ENCODE measurements around the gene EXOC3L4. TPM values are rescaled to one million over a fixed set of nuclear protein-coding genes. Genes with fewer than 3 reads are reported as not detected.
A peak's percentile ranks its signal among the peaks of the same experiment; 100 is the strongest.
"Not testable (repeated sequence)": the region's sequence is repeated elsewhere in the genome, so short reads cannot be mapped to it uniquely, and the experiment has no call there.

Gene EXOC3L4
- total and polyA plus RNA-seq, 2 experiments from 2014 or later, result not detected

GRCh38 chr14:103113303-103113702, 18.8 kb downstream of the EXOC3L4 start:
- Histone ChIP-seq H3K27ac (no peak overlapping the region), H3K27me3 (replicated peaks; ENCODE audit: insufficient read depth) (no peaks in the 10 kb centered on the region), H3K4me3 (no peak overlapping the region), H3F3A (ENCODE audit: insufficient read depth) (no peaks in the 10 kb centered on the region), H3K9ac (no peak overlapping the region), H4K20me1 (ENCODE audit: insufficient read depth) (no peaks in the 10 kb centered on the region), H3K4me2 (ENCODE audit: unreplicated experiment) (no peak overlapping the region), H3K9me2 (ENCODE audit: insufficient read depth) (no peaks in the 10 kb centered on the region), H3K79me2 (ENCODE audit: insufficient read depth) (no peaks in the 10 kb centered on the region), H2AFZ (no peak overlapping the region), H3K36me3 (ENCODE audit: low read depth) (no peaks in the 10 kb centered on the region), H3K9me3 (ENCODE audit: low read depth) (no peaks in the 10 kb centered on the region), H3K4me1 (ENCODE audit: insufficient read depth) (no peaks in the 10 kb centered on the region)
- TF ChIP-seq EZH2 (IDR thresholded peaks at IDR 0.05; ENCODE audit: insufficient read depth, poor library complexity, severe bottlenecking) (no peak), EZH2phosphoT487 (IDR thresholded peaks at IDR 0.05; ENCODE audit: insufficient read depth, low read depth) (no peak)
- DNase-seq, result no peak
- WGBS, 2 experiments (ENCODE audit: low coverage in 1 of 2, low lambda C conversion rate in 2 of 2, missing lambda C conversion rate in 2 of 2), result 86 to 96% methylated on average over 5 of the region's 5 CpGs
- in situ Hi-C loops (cut with MboI), result no loop called here

DNA sequence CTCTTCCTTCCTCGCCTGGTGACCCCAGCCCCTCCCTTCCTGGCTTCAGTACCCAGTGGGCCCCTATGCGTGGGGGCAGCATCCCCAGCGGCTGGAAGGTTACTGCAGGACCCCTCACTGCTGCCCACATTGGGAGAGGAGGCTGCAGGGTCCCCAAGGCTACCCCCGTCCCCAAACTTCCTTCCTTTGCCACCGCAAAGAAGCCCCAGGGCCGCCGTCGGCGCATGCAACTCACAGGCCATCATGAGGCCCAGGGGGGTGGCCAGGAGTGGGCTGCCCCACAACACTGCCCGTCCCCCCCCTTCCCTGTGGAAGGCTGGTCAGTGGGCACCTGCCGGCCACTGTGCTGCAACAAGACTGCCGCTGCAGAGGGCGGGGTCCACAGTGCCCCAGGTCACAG, 19.2 kb downstream of the EXOC3L4 start:
- no peaks in the 10 kb centered on the region for H3K27me3 ChIP-seq (replicated peaks; ENCODE audit: insufficient read depth)
- H3K9me3 ChIP-seq (ENCODE audit: low read depth), result no peaks in the 10 kb centered on the region
- H3K4me1 ChIP-seq (ENCODE audit: insufficient read depth), result no peaks in the 10 kb centered on the region
- H3K4me3 ChIP-seq, result no peak overlapping the region
- H3K9ac ChIP-seq, result no peak overlapping the region
- TF ChIP-seq EZH2phosphoT487 (IDR thresholded peaks at IDR 0.05; ENCODE audit: insufficient read depth, low read depth) (no peak), EZH2 (IDR thresholded peaks at IDR 0.05; ENCODE audit: insufficient read depth, poor library complexity, severe bottlenecking) (no peak)
- no peak overlapping the region for H3K4me2 ChIP-seq (ENCODE audit: unreplicated experiment)
- no peaks in the 10 kb centered on the region for H3F3A ChIP-seq (ENCODE audit: insufficient read depth)
- no peaks in the 10 kb centered on the region for H3K9me2 ChIP-seq (ENCODE audit: insufficient read depth)
- H4K20me1 ChIP-seq (ENCODE audit: insufficient read depth), result no peaks in the 10 kb centered on the region
- H3K27ac ChIP-seq, result no peak overlapping the region
- H3K36me3 ChIP-seq (ENCODE audit: low read depth), result no peaks in the 10 kb centered on the region
- no peaks in the 10 kb centered on the region for H3K79me2 ChIP-seq (ENCODE audit: insufficient read depth)
- in situ Hi-C loops (cut with MboI), result no loop called here
- 96 to 97% methylated on average over 7 to 12 of the region's 13 CpGs for WGBS, 2 experiments (ENCODE audit: low coverage in 1 of 2, low lambda C conversion rate in 2 of 2, missing lambda C conversion rate in 2 of 2)
- DNase-seq, result no peak
- no peak overlapping the region for H2AFZ ChIP-seq

DNA sequence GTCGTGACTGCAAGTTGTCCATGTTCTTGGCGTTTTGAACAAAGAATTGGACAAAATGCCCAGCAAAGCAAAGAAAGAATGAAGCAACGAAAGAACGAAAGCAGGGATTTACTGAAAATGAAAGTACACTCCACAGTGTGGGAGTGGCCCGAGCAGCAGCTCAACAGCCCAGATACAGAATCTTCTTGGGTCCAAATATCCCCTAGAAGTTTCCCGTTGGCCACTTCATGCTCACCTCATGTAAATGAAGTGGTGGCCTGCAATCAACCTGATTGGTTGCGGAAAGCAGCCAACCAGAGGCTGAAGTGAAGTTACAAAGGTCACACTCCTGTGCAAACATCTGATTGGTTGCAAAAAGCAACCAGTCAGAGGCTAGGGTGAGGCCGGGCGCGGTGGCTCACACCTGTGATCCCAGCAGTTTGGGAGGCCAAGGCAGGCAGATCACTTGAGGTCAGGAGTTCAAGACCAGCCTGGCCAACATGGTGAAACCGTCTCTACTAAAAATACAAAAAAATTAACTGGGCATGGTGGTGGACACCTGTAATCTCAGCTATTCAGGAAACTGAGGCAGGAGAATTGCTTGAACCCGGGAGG, 20.7 kb downstream of the EXOC3L4 start:
- H3K27me3 ChIP-seq (replicated peaks; ENCODE audit: insufficient read depth); H4K20me1 ChIP-seq (ENCODE audit: insufficient read depth); H3K9me3 ChIP-seq (ENCODE audit: low read depth); in situ Hi-C loops (cut with MboI); H3F3A ChIP-seq (ENCODE audit: insufficient read depth); H3K9ac ChIP-seq; H3K36me3 ChIP-seq (ENCODE audit: low read depth); H3K4me1 ChIP-seq (ENCODE audit: insufficient read depth); H3K27ac ChIP-seq; H3K9me2 ChIP-seq (ENCODE audit: insufficient read depth); H3K79me2 ChIP-seq (ENCODE audit: insufficient read depth): not testable (repeated sequence)
- Histone ChIP-seq H3K4me3 (peak overlapping the region; percentile 43), H2AFZ (peak overlapping the region; percentile 74), H3K4me2 (ENCODE audit: unreplicated experiment) (peak overlapping the region; percentile 32)
- peak; percentile 31 for DNase-seq
- WGBS, 2 experiments (ENCODE audit: low coverage in 1 of 2, low lambda C conversion rate in 2 of 2, missing lambda C conversion rate in 2 of 2), result 52 to 53% methylated on average over 12 of the region's 12 CpGs

DNA sequence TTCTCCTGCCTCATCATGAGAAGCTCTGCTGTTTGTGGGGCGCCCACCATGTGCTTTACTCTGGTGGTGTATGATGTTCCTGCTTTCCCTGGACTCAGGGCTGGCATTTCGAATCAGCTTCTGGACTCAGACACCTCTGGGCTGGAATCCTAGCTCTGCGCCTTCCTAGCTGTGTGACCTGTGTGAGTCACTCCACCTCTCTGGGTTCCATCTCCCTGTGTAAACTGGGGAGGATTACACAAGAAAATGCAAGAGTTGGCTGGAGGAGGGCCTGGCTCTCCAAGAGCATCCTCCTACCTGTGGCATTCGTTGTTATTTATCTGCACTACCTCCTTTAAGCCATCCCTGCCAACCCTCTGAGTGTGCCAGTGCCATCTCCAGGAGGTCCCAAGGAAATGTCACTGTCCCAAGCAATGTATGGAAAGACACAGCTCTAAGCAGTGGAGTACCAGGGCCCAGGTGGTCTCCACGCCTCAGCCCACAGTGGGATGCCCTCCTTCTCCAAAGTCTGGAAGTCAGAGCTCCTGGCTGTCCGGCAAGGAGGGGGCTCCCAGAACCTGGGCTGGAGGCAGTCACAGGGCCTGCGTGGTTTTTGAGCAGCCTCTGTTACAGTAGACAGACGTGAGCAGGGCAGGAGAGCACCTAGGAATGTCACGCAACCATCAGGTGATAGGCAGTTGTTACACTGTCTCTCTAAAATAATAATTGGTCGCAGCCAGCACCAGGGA, 21.5 kb downstream of the EXOC3L4 start:
- Histone ChIP-seq H3K4me1 (ENCODE audit: insufficient read depth) (no peaks in the 10 kb centered on the region), H2AFZ (no peak overlapping the region), H3K9me3 (ENCODE audit: low read depth) (no peaks in the 10 kb centered on the region), H3K27ac (no peak overlapping the region), H3F3A (ENCODE audit: insufficient read depth) (no peaks in the 10 kb centered on the region), H3K9me2 (ENCODE audit: insufficient read depth) (no peaks in the 10 kb centered on the region), H3K4me2 (ENCODE audit: unreplicated experiment) (no peak overlapping the region), H3K36me3 (ENCODE audit: low read depth) (no peaks in the 10 kb centered on the region), H3K4me3 (no peak overlapping the region), H3K9ac (no peak overlapping the region), H3K27me3 (replicated peaks; ENCODE audit: insufficient read depth) (no peaks in the 10 kb centered on the region), H3K79me2 (ENCODE audit: insufficient read depth) (no peaks in the 10 kb centered on the region), H4K20me1 (ENCODE audit: insufficient read depth) (no peaks in the 10 kb centered on the region)
- in situ Hi-C loops (cut with MboI), result no loop called here
- 89 to 93% methylated on average over 10 of the region's 10 CpGs for WGBS, 2 experiments (ENCODE audit: low coverage in 1 of 2, low lambda C conversion rate in 2 of 2, missing lambda C conversion rate in 2 of 2)
- peak; percentile 38 for DNase-seq
- TF ChIP-seq EZH2 (IDR thresholded peaks at IDR 0.05; ENCODE audit: insufficient read depth, poor library complexity, severe bottlenecking) (no peak), EZH2phosphoT487 (IDR thresholded peaks at IDR 0.05; ENCODE audit: insufficient read depth, low read depth) (no peak)

All from GM23248 (cell line).